GM12874 (cell line): ENCODE results near the gene RASSF10.

Experiments
- CTCF ChIP-seq: IDR thresholded peaks from 2 replicates; pipeline ENCODE4 v1.5.1; 2011; ENCODE audit warnings: low read depth, mild to moderate bottlenecking, control low read depth, low read length, moderate library complexity; ENCODE audit not compliant: insufficient read depth

The RASSF10 gene

GRCh38 chr11:13047884-13048283 is 38.8 kb downstream of the RASSF10 start:
- TF ChIP-seq CTCF = no peak

GRCh38 chr11:13051257-13051656 is 42.1 kb downstream of the RASSF10 start:
- TF ChIP-seq CTCF = no peak

GRCh38 chr11:13052130-13052571 is 43.0 kb downstream of the RASSF10 start:
- no peak for TF ChIP-seq CTCF

GRCh38 chr11:13053255-13053917 is 44.3 kb downstream of the RASSF10 start:
- no peak for TF ChIP-seq CTCF

GRCh38 chr11:13054278-13054677 is 45.2 kb downstream of the RASSF10 start:
- TF ChIP-seq CTCF = no peak

GRCh38 chr11:13055200-13055599 is 46.1 kb downstream of the RASSF10 start:
- no peak for TF ChIP-seq CTCF

GRCh38 chr11:13061294-13061990 is 52.3 kb downstream of the RASSF10 start:
- no peak for TF ChIP-seq CTCF
